GM06990 (cell line): ENCODE measurements around the gene NAT9.

Experiments
- DNase-seq: peaks from one replicate; pipeline ENCODE4 v3.0.0-alpha.2; 2011; ENCODE audit not compliant: insufficient read length; ENCODE audit errors: extremely low read depth
- H3K27me3 ChIP-seq: replicated peaks from 2 replicates; pipeline ENCODE4 v1.6.0; 2011; ENCODE audit warnings: low read length; ENCODE audit not compliant: control insufficient read depth, insufficient read depth
- H3K36me3 ChIP-seq: 2 replicates; pipeline ENCODE4 v1.5.1; 2011; ENCODE audit warnings: low read length; ENCODE audit not compliant: control insufficient read depth, insufficient read depth
- H3K4me3 ChIP-seq: replicated peaks from 2 replicates; pipeline ENCODE4 v1.5.1; 2011; ENCODE audit warnings: low read depth, mild to moderate bottlenecking, control low read depth, low read length
- CTCF ChIP-seq: IDR thresholded peaks from 2 replicates; pipeline ENCODE4 v1.5.1; 2011; ENCODE audit warnings: low read length, control low read depth, mild to moderate bottlenecking, inconsistent platforms; ENCODE audit not compliant: insufficient read depth, poor library complexity, severe bottlenecking

The NAT9 gene

GRCh38 chr17:74723891-74724290 is 52.3 kb downstream of the NAT9 start:
- DNase-seq = no peak
- H3K36me3 ChIP-seq = no peaks in the 10 kb centered on the region
- H3K27me3 ChIP-seq = no peaks in the 10 kb centered on the region; the same call in 1 of the 2 replicates
- no peak for TF ChIP-seq CTCF
- H3K4me3 ChIP-seq = no peak overlapping the region

- no peaks in the 10 kb centered on the region; the same call in none of the 2 replicates for H3K27me3 ChIP-seq
- H3K4me3 ChIP-seq = no peak overlapping the region
- TF ChIP-seq CTCF = no peak
- DNase-seq = no peak
- H3K36me3 ChIP-seq = no peaks in the 10 kb centered on the region
These were observed 53.4 kb downstream of the NAT9 start for GRCh38 chr17:74722782-74723181.
